ENCODE data around the gene COQ8B. TPM values are rescaled to one million over a fixed set of nuclear protein-coding genes. Genes with fewer than 3 reads are reported as not detected.

The COQ8B gene
- total RNA-seq, 1 donor from 2014 or later = 33.3 TPM

GRCh38 chr19:40700083-40700482, 16.6 kb downstream of the COQ8B start:
- TF ChIP-seq CTCF (IDR thresholded peaks at IDR 0.05) = no peak
- no peaks in the 10 kb centered on the region for H3K4me1 ChIP-seq
- H3K4me3 ChIP-seq = no peak overlapping the region
- no peak overlapping the region for H3K27ac ChIP-seq
- no peaks in the 10 kb centered on the region for H3K9me3 ChIP-seq
- no peaks in the 10 kb centered on the region for H3K27me3 ChIP-seq
- intact Hi-C loops (cut with DNase I) = no loop called here
- no peak for DNase-seq (ENCODE audit: low spot score in 2 of 2)
- peaks cover 56 to 70% of the 10 kb centered on the region in 2 donors for H3K36me3 ChIP-seq

GRCh38 chr19:40697007-40697406, 19.7 kb downstream of the COQ8B start:
- TF ChIP-seq CTCF (IDR thresholded peaks at IDR 0.05) = no peak

GRCh38 chr19:40695881-40696280, 20.8 kb downstream of the COQ8B start:
- Histone ChIP-seq H3K27ac (no peak overlapping the region), H3K9me3 (no peaks in the 10 kb centered on the region), H3K4me3 (no peak overlapping the region), H3K36me3 (peaks cover 21 to 39% of the 10 kb centered on the region in 2 donors), H3K4me1 (peaks cover 0 to 8% of the 10 kb centered on the region in 2 donors), H3K27me3 (no peaks in the 10 kb centered on the region)
- DNase-seq (ENCODE audit: low spot score in 2 of 2) = no peak
- intact Hi-C loops (cut with DNase I) = no loop called here
- TF ChIP-seq CTCF (IDR thresholded peaks at IDR 0.05) = no peak

More at GRCh38 chr19:40697007-40697406, 19.7 kb downstream of the COQ8B start:
- Histone ChIP-seq H3K4me3 (no peak overlapping the region), H3K27ac (no peak overlapping the region), H3K4me1 (no peaks in the 10 kb centered on the region), H3K36me3 (peaks cover 30 to 50% of the 10 kb centered on the region in 2 donors), H3K9me3 (no peaks in the 10 kb centered on the region), H3K27me3 (no peaks in the 10 kb centered on the region)
- intact Hi-C loops (cut with DNase I) = no loop called here
- no peak for DNase-seq (ENCODE audit: low spot score in 2 of 2)

GRCh38 chr19:40693896-40694295, 22.8 kb downstream of the COQ8B start:
- no peaks in the 10 kb centered on the region for H3K27me3 ChIP-seq
- H3K36me3 ChIP-seq = peaks cover 8 to 21% of the 10 kb centered on the region in 2 donors
- no peak for DNase-seq (ENCODE audit: low spot score in 2 of 2)
- H3K9me3 ChIP-seq = no peaks in the 10 kb centered on the region
- TF ChIP-seq CTCF (IDR thresholded peaks at IDR 0.05) = no peak
- intact Hi-C loops (cut with DNase I) = loop anchor here (5.0 kb wide), 1 partner anchor 42 kb away; no protein-coding TSS in a partner anchor
- H3K4me3 ChIP-seq = no peak overlapping the region
- H3K4me1 ChIP-seq = peaks cover 1 to 8% of the 10 kb centered on the region in 2 donors
- no peak overlapping the region for H3K27ac ChIP-seq

- DNase-seq (ENCODE audit: low spot score in 2 of 2) = no peak
- no peak for TF ChIP-seq CTCF (IDR thresholded peaks at IDR 0.05)
- Histone ChIP-seq H3K9me3 (no peaks in the 10 kb centered on the region), H3K4me3 (no peak overlapping the region), H3K36me3 (peaks cover 8 to 18% of the 10 kb centered on the region in 2 donors), H3K27ac (no peak overlapping the region), H3K27me3 (no peaks in the 10 kb centered on the region), H3K4me1 (peaks cover 6 to 12% of the 10 kb centered on the region in 2 donors)
- intact Hi-C loops (cut with DNase I) = loop anchor here (5.0 kb wide), 1 partner anchor 41 kb away; no protein-coding TSS in a partner anchor
These were observed 23.4 kb downstream of the COQ8B start for GRCh38 chr19:40693150-40693788.
